PC-9 (cell line): Measurements from ENCODE around the gene YTHDC2.

Experiments used
- EZH2 ChIP-seq: fragments of 200-600 bp; sonication (generic); IDR thresholded peaks from 2 replicates; pipeline ENCODE4 v1.8.0; 2017; ENCODE audit warnings: antibody characterized with exemption, low read depth
- TF ChIP-seq, protein P1 (sequence below): fragments of 200-600 bp; sonication (generic); conservative IDR thresholded peaks from 2 replicates; pipeline ENCODE4 v1.6.1; 2017; ENCODE audit warnings: mixed run types, antibody characterized with exemption, mild to moderate bottlenecking, moderate library complexity

- TF ChIP-seq, protein P1, sequence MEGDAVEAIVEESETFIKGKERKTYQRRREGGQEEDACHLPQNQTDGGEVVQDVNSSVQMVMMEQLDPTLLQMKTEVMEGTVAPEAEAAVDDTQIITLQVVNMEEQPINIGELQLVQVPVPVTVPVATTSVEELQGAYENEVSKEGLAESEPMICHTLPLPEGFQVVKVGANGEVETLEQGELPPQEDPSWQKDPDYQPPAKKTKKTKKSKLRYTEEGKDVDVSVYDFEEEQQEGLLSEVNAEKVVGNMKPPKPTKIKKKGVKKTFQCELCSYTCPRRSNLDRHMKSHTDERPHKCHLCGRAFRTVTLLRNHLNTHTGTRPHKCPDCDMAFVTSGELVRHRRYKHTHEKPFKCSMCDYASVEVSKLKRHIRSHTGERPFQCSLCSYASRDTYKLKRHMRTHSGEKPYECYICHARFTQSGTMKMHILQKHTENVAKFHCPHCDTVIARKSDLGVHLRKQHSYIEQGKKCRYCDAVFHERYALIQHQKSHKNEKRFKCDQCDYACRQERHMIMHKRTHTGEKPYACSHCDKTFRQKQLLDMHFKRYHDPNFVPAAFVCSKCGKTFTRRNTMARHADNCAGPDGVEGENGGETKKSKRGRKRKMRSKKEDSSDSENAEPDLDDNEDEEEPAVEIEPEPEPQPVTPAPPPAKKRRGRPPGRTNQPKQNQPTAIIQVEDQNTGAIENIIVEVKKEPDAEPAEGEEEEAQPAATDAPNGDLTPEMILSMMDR = no peak
- TF ChIP-seq EZH2 = no peak
Measured at GRCh38 chr5:113491022-113491421, 22.5 kb upstream of the YTHDC2 start.
